PC-9 (cell line): ENCODE results near the gene CHST11.

Source experiments
- EZH2 ChIP-seq: fragments of 200-600 bp; sonication (generic); IDR thresholded peaks from 2 replicates; pipeline ENCODE4 v1.8.0; 2017; ENCODE audit warnings: antibody characterized with exemption, low read depth
- TF ChIP-seq, protein P1 (sequence below): fragments of 200-600 bp; sonication (generic); conservative IDR thresholded peaks from 2 replicates; pipeline ENCODE4 v1.6.1; 2017; ENCODE audit warnings: mixed run types, antibody characterized with exemption, mild to moderate bottlenecking, moderate library complexity

DNA sequence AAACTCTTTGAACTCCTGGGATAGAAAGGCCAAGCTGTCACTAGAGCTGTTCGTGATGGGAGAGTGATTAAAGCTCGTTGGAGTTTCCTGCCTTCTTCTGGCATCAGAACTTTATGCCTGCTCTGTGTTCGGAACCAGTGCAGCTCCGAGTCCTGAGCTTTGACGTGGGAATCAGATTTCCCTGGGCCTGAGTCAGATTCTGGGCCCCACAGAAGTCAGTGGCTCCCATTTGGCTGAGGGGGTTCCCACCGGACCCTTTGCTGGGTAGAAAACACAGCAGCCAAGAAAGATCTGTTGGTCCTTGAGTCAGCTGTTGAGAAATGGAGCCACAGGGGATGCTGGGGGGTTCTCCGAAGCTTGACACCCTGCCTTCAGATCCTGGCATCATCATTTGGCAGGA, 238.0 kb downstream of the CHST11 start:
- TF ChIP-seq, protein P1, sequence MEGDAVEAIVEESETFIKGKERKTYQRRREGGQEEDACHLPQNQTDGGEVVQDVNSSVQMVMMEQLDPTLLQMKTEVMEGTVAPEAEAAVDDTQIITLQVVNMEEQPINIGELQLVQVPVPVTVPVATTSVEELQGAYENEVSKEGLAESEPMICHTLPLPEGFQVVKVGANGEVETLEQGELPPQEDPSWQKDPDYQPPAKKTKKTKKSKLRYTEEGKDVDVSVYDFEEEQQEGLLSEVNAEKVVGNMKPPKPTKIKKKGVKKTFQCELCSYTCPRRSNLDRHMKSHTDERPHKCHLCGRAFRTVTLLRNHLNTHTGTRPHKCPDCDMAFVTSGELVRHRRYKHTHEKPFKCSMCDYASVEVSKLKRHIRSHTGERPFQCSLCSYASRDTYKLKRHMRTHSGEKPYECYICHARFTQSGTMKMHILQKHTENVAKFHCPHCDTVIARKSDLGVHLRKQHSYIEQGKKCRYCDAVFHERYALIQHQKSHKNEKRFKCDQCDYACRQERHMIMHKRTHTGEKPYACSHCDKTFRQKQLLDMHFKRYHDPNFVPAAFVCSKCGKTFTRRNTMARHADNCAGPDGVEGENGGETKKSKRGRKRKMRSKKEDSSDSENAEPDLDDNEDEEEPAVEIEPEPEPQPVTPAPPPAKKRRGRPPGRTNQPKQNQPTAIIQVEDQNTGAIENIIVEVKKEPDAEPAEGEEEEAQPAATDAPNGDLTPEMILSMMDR, result no peak
- TF ChIP-seq EZH2, result no peak
